Bronchial epithelial cell (primary cell): ENCODE measurements around the gene PRKAG1. TPM values are rescaled to one million over a fixed set of nuclear protein-coding genes. Genes with fewer than 3 reads are reported as not detected.

Source experiments
- DNase-seq: peaks from one replicate; pipeline ENCODE4 v3.0.0-alpha.2; 2010; ENCODE audit warnings: low read depth
- FAIRE-seq: peaks from 2 replicates; lab custom pipeline; 2011; peaks lifted over from hg19 to GRCh38; lab: Jason Lieb, UNC
- H3K27me3 ChIP-seq: 2 replicates; pipeline ENCODE4 v1.5.1; 2011; ENCODE audit warnings: low read length; ENCODE audit not compliant: control insufficient read depth, insufficient read depth
- H3K36me3 ChIP-seq: 2 replicates; pipeline ENCODE4 v1.5.1; 2011; ENCODE audit warnings: low read length; ENCODE audit not compliant: control insufficient read depth, insufficient read depth
- H3K4me3 ChIP-seq: 2 replicates; pipeline ENCODE4 v1.5.1; 2011; ENCODE audit warnings: mild to moderate bottlenecking, low read depth, low read length, control low read depth
- total RNA-seq: library from RNA; depleted of rRNA; stranded (reverse); fragments of >200 nt; gene quantifications from 2 replicates; pipeline ENCODE4 v1.2.1, GENCODE V29; 2014
- TF ChIP-seq, protein P1 (sequence below): IDR thresholded peaks from 2 replicates; pipeline ENCODE4 v1.5.1; 2011; ENCODE audit warnings: mild to moderate bottlenecking, moderate library complexity, low read length, control low read depth, inconsistent platforms; ENCODE audit not compliant: insufficient read depth, severe bottlenecking

Gene PRKAG1
- total RNA-seq, 1 donor from 2014 or later: 93.7 TPM

DNA sequence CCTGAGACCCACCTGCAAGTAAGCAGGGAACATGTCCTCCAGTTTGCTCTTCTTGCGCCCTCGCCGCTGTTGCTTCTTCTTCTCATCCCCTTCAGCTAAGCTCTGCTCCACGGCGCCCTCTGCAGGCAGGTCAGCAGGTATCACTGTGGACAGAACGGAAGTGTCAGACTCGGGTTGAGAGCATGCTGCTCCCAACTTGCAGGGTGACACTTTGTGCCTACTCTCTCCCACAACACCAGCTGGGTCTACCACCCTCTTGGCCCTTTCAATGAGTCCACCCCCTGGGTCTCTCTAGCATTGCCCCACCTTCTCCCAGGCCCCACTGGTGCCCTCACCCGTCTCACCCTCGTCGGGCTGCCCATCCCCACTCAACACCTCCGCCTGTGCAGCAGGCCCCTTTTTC is 25.3 kb upstream of the PRKAG1 start:
- DNase-seq (peak; percentile 30), FAIRE-seq (peak; percentile 81)
- TF ChIP-seq, protein P1, sequence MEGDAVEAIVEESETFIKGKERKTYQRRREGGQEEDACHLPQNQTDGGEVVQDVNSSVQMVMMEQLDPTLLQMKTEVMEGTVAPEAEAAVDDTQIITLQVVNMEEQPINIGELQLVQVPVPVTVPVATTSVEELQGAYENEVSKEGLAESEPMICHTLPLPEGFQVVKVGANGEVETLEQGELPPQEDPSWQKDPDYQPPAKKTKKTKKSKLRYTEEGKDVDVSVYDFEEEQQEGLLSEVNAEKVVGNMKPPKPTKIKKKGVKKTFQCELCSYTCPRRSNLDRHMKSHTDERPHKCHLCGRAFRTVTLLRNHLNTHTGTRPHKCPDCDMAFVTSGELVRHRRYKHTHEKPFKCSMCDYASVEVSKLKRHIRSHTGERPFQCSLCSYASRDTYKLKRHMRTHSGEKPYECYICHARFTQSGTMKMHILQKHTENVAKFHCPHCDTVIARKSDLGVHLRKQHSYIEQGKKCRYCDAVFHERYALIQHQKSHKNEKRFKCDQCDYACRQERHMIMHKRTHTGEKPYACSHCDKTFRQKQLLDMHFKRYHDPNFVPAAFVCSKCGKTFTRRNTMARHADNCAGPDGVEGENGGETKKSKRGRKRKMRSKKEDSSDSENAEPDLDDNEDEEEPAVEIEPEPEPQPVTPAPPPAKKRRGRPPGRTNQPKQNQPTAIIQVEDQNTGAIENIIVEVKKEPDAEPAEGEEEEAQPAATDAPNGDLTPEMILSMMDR: peak; percentile 82
- H3K36me3 ChIP-seq: peaks cover 66% of the 10 kb centered on the region
- no peaks in the 10 kb centered on the region for H3K27me3 ChIP-seq
- no peak overlapping the region for H3K4me3 ChIP-seq

DNA sequence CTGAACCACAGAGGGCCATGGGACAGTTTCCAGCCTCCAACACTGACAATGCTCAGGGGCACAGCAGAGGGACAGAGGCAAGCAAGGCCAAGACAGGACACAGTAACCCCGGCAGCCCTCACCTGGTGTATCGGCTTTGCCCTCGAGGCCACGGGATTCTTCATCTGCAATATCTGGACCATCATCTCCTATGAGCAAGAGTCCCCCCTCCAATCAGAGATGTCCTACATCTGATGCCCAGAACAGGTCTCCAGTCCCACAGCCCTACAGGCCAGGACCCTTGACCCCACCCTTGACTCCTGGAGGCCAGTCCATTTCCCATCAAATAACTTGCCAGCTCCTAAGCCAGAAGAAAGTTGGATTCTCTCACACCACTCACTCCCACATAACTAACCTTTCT is 24.7 kb upstream of the PRKAG1 start:
- Histone ChIP-seq H3K36me3 (peaks cover 64% of the 10 kb centered on the region), H3K27me3 (no peaks in the 10 kb centered on the region), H3K4me3 (no peak overlapping the region)
- DNase-seq (no peak), FAIRE-seq (no peak)
- TF ChIP-seq, protein P1: no peak

DNA sequence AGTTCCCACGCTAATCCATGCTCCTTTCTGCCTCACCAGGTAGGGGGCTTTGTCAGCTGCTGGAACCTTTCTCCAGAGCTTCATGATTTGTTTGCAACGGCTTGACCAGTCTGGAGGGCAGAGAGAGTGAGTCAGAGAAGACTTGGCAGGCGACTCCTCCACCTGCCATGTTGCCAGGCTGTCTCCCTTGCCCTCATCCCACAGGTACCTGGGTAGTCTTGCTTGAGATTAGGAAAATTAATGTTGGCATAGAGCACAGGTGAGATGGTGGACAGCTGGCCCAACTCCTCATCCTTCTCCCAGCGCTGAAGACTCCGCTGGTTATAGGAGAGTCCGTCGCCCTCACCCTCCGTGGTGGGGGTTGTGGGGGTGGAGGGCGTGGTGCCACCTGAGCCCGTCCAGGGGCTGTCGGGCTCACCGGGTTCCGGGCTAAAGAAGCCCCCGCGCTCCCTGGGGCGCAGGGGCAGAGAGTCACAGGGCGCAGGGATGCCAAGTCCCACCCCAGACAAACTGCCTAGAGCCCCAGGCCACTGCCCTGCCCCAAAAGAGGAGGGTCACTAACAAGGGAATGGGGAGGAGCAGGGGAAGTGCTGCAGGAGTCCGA is 23.4 kb upstream of the PRKAG1 start:
- DNase-seq: no peak
- FAIRE-seq: no peak
- no peaks in the 10 kb centered on the region for H3K27me3 ChIP-seq
- H3K36me3 ChIP-seq: peaks cover 69% of the 10 kb centered on the region
- TF ChIP-seq, protein P1: no peak
- no peak overlapping the region for H3K4me3 ChIP-seq

DNA sequence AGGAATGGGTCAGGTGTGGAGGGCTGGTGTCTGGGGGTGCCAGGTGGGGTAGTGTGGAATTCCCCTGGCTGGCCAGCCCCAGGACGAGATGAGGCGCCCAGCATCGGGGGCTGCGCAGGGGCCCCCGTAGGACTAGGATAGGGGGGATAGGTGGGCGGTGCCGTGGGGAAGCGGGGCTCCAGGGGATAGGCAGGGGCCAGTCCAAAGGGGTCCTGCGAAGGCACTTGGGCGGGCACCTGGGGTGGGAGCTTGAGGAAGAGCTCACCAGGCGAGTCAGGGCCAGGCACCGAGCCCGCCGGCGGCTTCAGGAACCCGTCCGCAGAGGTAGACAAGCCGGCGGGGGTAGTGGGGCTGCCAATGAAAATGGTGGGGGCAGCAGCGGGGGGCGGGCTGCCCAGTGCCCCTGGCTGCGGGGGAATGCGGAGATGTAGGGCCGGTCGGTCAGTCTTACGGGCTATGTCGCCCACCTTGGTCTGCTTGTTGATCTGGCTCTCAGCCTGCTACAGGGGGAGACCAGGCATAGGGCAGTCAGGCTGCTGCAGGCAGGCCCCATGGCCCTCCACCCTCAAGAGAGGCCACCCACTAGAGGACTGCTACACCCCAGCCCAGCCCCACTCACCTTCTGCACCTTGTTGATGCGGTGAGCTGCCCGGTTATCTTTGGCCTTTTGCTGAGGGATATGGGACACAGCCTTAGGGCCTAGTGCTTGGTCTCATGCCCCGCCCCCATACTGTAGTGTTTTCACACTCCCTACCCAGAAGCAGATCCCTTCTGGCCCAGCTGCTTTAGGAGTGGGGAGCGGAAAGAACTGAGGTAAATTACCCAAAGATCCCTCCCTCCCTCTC is 22.7 kb upstream of the PRKAG1 start:
- Histone ChIP-seq H3K4me3 (no peak overlapping the region), H3K27me3 (no peaks in the 10 kb centered on the region), H3K36me3 (peaks cover 70% of the 10 kb centered on the region)
- DNase-seq (no peak), FAIRE-seq (no peak)
- TF ChIP-seq, protein P1: no peak

DNA sequence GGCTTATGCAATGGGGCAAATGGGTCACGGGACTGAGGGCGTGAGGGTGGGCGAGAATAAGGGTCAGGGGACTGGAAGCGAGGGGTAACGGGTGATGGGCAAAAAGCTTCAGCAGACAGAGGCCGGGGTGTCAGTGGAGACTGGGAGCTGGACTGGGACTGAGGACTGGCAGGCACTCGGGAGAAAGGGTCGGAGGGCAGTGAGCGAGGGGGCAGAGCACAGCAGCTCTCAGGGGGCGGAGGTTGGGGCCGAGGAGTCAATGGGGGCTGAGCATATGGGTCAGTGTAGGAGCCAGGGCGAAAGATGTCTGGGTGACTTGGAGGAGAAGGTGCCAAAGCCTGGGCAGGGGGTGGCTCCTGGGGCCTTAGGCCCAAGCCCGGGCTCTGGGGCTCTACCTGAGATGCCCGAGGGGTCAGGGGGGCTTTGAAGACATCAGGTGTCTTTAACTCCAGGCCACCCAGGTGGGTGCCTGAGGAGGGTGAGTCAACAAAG is 21.8 kb upstream of the PRKAG1 start:
- H3K27me3 ChIP-seq: no peaks in the 10 kb centered on the region
- FAIRE-seq (no peak), DNase-seq (no peak)
- TF ChIP-seq, protein P1: no peak
- peaks cover 62% of the 10 kb centered on the region for H3K36me3 ChIP-seq
- H3K4me3 ChIP-seq: no peak overlapping the region
